GM12874 (cell line): ENCODE data around the gene RNF217.

ENCODE experiments used
- TF ChIP-seq, protein P1 (sequence below): IDR thresholded peaks from 2 replicates; pipeline ENCODE4 v1.5.1; 2011; ENCODE audit warnings: low read depth, mild to moderate bottlenecking, control low read depth, low read length, moderate library complexity; ENCODE audit not compliant: insufficient read depth

Gene RNF217

DNA sequence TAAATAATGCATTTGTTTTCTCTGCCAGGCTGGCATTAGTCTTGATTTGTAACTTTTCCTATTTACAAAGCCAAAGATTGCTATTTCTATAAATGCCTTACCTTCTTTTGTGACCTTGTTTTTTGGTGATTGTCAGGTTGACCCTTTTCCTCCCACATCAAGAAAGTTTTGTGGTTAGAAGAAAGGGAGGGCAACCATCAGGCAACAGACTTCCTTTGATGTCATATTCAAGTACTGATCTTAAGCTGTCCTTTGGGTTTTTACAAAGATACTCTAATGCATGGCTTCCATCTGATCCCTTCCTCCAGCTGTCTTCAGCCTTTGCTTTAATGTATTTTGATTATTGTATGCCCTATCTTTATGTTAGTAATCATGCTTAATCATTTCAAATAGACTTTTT is 23.9 kb downstream of the RNF217 start:
- TF ChIP-seq, protein P1, sequence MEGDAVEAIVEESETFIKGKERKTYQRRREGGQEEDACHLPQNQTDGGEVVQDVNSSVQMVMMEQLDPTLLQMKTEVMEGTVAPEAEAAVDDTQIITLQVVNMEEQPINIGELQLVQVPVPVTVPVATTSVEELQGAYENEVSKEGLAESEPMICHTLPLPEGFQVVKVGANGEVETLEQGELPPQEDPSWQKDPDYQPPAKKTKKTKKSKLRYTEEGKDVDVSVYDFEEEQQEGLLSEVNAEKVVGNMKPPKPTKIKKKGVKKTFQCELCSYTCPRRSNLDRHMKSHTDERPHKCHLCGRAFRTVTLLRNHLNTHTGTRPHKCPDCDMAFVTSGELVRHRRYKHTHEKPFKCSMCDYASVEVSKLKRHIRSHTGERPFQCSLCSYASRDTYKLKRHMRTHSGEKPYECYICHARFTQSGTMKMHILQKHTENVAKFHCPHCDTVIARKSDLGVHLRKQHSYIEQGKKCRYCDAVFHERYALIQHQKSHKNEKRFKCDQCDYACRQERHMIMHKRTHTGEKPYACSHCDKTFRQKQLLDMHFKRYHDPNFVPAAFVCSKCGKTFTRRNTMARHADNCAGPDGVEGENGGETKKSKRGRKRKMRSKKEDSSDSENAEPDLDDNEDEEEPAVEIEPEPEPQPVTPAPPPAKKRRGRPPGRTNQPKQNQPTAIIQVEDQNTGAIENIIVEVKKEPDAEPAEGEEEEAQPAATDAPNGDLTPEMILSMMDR, result no peak

DNA sequence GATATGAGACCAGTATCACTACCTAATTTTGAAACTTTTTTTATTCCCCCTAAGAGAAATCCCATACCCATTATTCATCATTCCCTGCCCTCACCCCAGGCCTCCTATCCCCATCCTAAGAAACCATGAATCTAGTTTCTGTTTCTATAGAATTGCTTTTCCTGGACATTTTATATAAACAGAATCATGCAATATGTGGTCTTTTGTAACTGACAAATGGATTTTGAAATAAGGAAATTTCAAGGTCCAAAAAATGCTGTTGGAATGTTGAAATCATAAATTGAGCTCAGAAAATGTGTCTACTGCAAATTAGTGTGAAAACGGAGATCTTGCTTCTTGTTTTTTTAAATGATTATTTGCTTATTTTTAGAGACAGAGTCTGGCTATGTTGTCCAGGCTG is 25.1 kb downstream of the RNF217 start:
- TF ChIP-seq, protein P1, result no peak

DNA sequence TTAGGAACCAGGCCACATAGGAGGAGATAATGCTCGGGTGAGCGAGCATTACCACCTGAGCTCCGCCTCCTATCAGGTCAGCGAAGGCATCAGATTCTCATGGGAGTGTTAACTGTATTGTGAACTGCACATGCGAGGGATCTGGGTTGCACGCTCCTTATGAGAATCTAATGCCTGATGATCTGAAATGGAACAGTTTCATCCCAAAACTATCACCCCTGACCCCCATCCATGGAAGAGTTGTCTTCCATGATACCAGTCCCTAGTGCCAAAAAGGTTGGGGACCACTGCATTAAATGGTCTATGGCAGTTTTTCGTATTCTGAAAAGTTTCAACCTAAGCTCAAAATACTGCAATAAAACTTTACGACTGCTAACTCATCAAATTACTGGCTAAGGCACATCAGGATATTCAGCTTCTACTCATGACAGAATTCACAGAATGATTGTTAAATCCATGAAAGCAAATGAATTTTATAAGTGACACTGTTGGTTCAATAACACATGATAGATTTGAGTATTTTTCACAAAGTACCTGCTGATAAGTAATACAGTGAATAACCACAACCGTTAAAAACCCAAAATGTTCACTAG is 25.9 kb downstream of the RNF217 start:
- TF ChIP-seq, protein P1, result no peak

DNA sequence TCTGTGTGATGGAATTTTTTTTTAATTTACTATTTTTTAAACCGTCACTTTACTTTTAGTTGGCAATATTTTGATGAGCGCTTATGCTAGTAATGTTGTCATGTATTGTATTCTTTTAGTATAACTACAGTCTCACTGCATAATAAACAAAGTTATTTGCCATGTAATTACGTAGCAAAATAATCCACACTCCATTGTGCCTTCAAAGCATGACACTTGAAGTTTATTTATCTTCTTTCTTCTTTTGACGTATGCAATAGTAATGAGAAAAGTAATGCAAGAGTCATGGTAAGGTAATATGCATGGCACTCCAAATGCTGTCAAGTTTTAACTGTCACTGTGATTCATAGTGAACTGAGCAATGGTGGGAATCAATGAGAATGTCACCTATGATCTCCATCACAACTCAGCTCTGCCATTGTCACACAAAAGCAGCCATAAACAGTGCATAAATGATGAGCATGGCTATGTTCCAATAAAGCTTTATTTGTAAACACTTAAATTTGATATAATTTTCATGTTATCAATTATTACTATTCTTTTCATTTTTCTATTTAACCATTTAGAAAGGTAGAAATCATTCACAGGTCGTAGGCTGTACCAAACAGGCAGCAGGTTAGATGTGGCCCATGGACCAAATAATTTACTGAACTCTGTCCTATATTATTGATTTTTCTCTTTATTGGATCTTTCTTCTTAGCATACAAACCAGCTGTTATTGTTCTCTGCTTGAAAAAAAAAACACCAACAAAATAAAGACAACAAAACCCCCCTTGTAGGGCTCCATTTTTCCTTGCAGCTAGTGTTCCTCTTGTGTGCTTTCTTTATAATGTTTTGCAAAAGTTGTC is 27.1 kb downstream of the RNF217 start:
- TF ChIP-seq, protein P1, result no peak

DNA sequence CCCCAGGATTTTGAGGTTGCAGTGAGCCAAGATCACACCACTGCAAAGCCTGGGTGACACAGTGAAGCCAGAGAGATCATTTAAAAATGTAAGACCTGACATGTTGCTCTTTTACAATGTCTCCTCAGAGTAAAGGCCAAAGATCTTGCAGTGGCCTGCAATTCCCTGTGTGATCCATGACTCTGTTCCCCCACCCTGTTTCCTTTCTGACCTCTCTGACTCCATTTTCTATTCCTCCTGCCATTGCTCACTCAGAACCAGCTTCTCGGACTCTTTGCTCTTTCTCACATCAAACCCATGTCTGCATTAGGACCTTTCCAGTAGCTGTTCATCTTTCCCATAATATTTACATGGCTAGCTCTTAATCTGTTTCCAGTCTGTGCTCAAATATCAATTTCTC is 28.8 kb downstream of the RNF217 start:
- TF ChIP-seq, protein P1, result no peak

DNA sequence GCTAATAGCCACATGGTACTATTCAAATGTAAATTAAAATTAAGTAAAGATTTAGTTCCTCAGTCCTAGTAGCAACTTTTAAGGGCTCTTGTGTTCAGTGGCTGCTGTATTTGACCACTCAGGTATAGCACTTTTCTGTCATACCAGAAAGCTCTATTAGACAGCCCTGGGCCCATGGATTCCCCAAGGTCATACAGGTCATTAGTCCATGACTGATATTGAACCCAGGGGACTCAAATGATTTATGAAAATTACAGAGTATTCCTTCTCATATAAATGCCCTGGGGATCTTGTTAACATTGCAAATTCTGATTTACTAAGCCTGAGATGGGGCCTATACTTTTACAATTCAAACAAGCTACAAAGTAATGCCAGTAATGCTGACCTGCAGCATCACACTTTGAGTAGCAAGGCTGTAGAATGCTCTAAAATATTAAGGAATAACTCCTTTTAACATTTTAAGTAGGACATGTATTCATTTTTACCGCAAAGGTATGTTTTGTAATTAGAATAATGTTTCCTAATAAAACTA is 29.6 kb downstream of the RNF217 start:
- TF ChIP-seq, protein P1, result no peak

DNA sequence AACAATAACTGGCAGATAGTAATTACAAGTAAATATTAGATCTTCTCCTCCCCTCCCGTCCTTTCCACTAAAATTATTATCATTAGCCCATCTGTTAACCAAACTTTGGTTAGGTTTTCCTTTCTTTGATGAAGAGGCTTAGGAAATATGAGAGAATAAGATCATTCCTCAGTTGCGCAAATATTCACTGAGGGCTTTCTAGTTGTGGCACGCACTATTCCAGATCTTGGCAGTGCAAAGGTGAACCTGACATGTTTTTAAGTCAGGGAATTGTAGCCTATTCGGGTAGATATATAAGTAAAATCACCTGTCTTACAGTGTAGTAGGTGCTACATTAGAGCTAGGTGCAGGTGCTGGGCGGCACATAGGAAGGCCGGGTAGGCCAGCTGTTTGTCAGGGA is 31.1 kb downstream of the RNF217 start:
- TF ChIP-seq, protein P1, result no peak
